Measurements from ENCODE around the gene DNAAF5. TPM values are rescaled to one million over a fixed set of nuclear protein-coding genes. Genes with fewer than 3 reads are reported as not detected.
A peak's percentile ranks its signal among the peaks of the same experiment; 100 is the strongest.

The DNAAF5 gene
- polyA plus RNA-seq (ENCODE audit: insufficient read length in 4 of 4) = 10 to 100 TPM; 29.2 to 45.5 (median 36.3) TPM

GRCh38 chr7:726084-726853 lies at the start of gene DNAAF5:
Gene DNAAF5 (plus strand): TSS chr7:726699. CDS start chr7:726721, 22 bp downstream.
- peak in 2 of 4 donors; percentile 65 to 68 for DNase-seq (ENCODE audit: low read depth in 4 of 4, low spot score in 2 of 4)

GRCh38 chr7:676972-677385 lies 49.5 kb upstream of the DNAAF5 start:
- DNase-seq (ENCODE audit: low read depth in 4 of 4, low spot score in 2 of 4) = no peak

GRCh38 chr7:680411-681127 lies 45.9 kb upstream of the DNAAF5 start:
- no peak for DNase-seq (ENCODE audit: low read depth in 4 of 4, low spot score in 2 of 4)

- DNase-seq (ENCODE audit: low read depth in 4 of 4, low spot score in 2 of 4) = no peak
These were observed 44.8 kb upstream of the DNAAF5 start for GRCh38 chr7:681551-682307.

- no peak for DNase-seq (ENCODE audit: low read depth in 4 of 4, low spot score in 2 of 4)
These were observed 43.7 kb upstream of the DNAAF5 start for GRCh38 chr7:682810-683209.

GRCh38 chr7:683526-684205 lies 42.8 kb upstream of the DNAAF5 start:
- DNase-seq (ENCODE audit: low read depth in 4 of 4, low spot score in 2 of 4) = no peak

GRCh38 chr7:684416-684815 lies 42.1 kb upstream of the DNAAF5 start:
- no peak for DNase-seq (ENCODE audit: low read depth in 4 of 4, low spot score in 2 of 4)

- DNase-seq (ENCODE audit: low read depth in 4 of 4, low spot score in 2 of 4) = no peak
These were observed 41.0 kb upstream of the DNAAF5 start for GRCh38 chr7:685540-685939.

GRCh38 chr7:690478-691360 lies 35.8 kb upstream of the DNAAF5 start:
- no peak for DNase-seq (ENCODE audit: low read depth in 4 of 4, low spot score in 2 of 4)

- no peak for DNase-seq (ENCODE audit: low read depth in 4 of 4, low spot score in 2 of 4)
These were observed 35.0 kb upstream of the DNAAF5 start for GRCh38 chr7:691361-692045.

GRCh38 chr7:693280-693679 lies 33.2 kb upstream of the DNAAF5 start:
- DNase-seq (ENCODE audit: low read depth in 4 of 4, low spot score in 2 of 4) = no peak

- no peak for DNase-seq (ENCODE audit: low read depth in 4 of 4, low spot score in 2 of 4)
These were observed 30.1 kb upstream of the DNAAF5 start for GRCh38 chr7:696426-696811.

GRCh38 chr7:696812-697551 lies 29.5 kb upstream of the DNAAF5 start:
- DNase-seq (ENCODE audit: low read depth in 4 of 4, low spot score in 2 of 4) = no peak

- DNase-seq (ENCODE audit: low read depth in 4 of 4, low spot score in 2 of 4) = no peak
These were observed 27.7 kb upstream of the DNAAF5 start for GRCh38 chr7:698515-699475.

- no peak for DNase-seq (ENCODE audit: low read depth in 4 of 4, low spot score in 2 of 4)
These were observed 26.9 kb upstream of the DNAAF5 start for GRCh38 chr7:699476-700170.

GRCh38 chr7:701086-701671 lies 25.3 kb upstream of the DNAAF5 start:
- DNase-seq (ENCODE audit: low read depth in 4 of 4, low spot score in 2 of 4) = no peak
